ENCODE measurements around the gene RAD21L1. TPM values are rescaled to one million over a fixed set of nuclear protein-coding genes. Genes with fewer than 3 reads are reported as not detected.

RAD21L1 gene
- total RNA-seq, 4 donors from 2014 or later, result not detected

Other genes starting within 250 kb of the RAD21L1 start
- gene RSPO4, start 223.7 kb upstream of the RAD21L1 start, total RNA-seq, result not detected
- 100 to 1,000 TPM in 1 of 4 donors, 10 to 100 TPM in 3; 44.6 to 167 (median 67.8) TPM for gene PSMF1, start 107.4 kb upstream of the RAD21L1 start, total RNA-seq
- gene TMEM74B, start 41.1 kb upstream of the RAD21L1 start, total RNA-seq, result 10 to 100 TPM; 11.6 to 87.6 (median 30.2) TPM
- gene C20orf202, start 22.6 kb upstream of the RAD21L1 start, total RNA-seq, result 1 to 10 TPM in 2 of 4 donors, not detected in 2; 1.7 to 2.3 TPM
- gene SNPH, start 40.2 kb downstream of the RAD21L1 start, total RNA-seq, result 1 to 10 TPM in 3 of 4 donors, under 1 TPM in 1; 0.53 to 6.6 (median 2.4) TPM
- 100 to 1,000 TPM in 3 of 4 donors, 10 to 100 TPM in 1; 29.7 to 361 (median 306) TPM for gene SDCBP2, start 103.1 kb downstream of the RAD21L1 start, total RNA-seq
- gene FKBP1A, start 167.0 kb downstream of the RAD21L1 start, total RNA-seq, result 100 to 1,000 TPM in 2 of 4 donors, 10 to 100 TPM in 2; 76.9 to 165 (median 98.5) TPM
- gene NSFL1C, start 240.8 kb downstream of the RAD21L1 start, total RNA-seq, result 10 to 100 TPM; 49.9 to 82.5 (median 59.8) TPM

Measured in Peyer's patch (tissue), 4 donors.